DOHH2 (cell line): ENCODE results near the gene MYO1F.
"Not testable (repeated sequence)": the region's sequence is repeated elsewhere in the genome, so short reads cannot be mapped to it uniquely, and the experiment has no call there.

Experiments used
- CTCF ChIP-seq: fragments of 200-600 bp; sonication (generic); IDR thresholded peaks from one replicate; pipeline ENCODE4 v1.5.1; 2014; ENCODE audit warnings: antibody characterized with exemption, mild to moderate bottlenecking, low read depth, low read length; ENCODE audit not compliant: poor library complexity, severe bottlenecking
- EZH2phosphoT487 ChIP-seq: fragments of 200-600 bp; sonication (generic); IDR thresholded peaks from 2 replicates; pipeline ENCODE4 v1.6.1; 2017; ENCODE audit warnings: borderline replicate concordance, mild to moderate bottlenecking, antibody characterized with exemption, low read length, moderate library complexity, mixed read lengths

GRCh38 chr19:8514505-8515009 is 62.7 kb downstream of the MYO1F start:
- TF ChIP-seq CTCF, EZH2phosphoT487: not testable (repeated sequence)
